ENCODE measurements around the gene LRRC59.
"Not testable (repeated sequence)": the region's sequence is repeated elsewhere in the genome, so short reads cannot be mapped to it uniquely, and the experiment has no call there.

Gene LRRC59

DNA sequence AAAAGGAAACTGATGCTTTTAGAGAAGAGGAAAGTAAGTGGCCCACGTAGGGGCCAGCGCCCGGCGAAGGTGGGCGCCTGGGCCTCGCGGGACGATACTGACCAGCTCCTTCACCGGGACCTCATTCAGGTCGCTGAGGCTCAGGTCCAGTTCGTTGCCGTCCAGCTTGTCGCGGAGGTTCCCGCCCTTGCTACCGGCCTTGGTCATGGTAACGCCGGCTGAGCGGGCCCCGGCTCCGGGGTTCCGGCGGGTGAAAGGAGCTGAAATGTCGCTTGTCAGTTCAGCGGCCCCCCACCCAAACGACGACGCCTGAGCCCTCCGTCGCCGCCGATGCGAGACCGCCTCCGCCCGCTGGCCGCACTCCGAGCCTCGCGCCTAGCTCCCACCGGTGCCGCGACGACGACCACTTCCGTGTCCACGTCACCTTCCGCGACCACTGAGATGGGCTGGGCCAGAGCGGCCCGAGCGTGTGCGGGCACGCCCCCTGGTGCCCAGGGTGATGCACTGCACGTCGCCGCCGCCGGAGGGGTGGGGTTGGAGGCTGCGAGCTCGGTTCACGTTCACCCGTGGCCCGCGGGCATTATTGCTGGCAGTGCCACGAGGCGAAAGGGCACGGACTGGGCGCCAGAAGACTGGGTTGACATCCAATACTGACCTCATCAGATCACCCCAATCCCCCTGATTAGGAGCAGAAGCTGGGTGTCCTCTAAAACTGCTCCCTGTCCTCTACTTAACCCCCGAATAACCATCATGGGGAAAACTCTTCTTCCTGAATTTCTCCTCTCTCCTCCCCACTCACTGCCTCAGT lies at the start of gene LRRC59:
LRRC59 (minus strand) TSS at position 413 of the 808 bp plus-strand sequence; CDS start at position 207, 206 bp downstream.
- DNase-seq = peak; percentile 91

GRCh38 chr17:50445730-50446325 lies 48.5 kb upstream of the LRRC59 start:
- DNase-seq = no peak

GRCh38 chr17:50444841-50445715 lies 47.8 kb upstream of the LRRC59 start:
- no peak for DNase-seq

DNA sequence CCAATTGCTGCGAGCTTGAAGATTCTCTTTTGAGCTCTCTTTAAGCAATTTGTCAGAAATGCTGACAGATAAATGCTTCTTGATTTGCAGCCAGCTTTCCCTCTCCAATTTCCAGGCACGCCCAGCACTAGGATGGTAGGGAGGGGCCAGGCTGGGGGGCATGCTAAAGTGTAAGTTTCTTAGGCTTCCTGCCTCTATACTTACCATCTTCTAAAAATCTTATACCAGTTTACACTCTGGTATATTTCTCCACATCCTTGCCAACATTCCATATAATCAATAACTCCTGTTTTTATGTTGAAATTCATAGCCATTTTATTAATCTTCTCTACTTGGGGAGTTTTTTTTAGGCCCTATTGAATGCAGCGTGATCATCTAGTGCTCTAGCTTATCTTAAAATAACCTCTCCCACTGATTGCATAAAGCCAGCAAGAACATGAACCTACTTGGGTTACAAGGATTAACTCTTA lies 46.2 kb upstream of the LRRC59 start:
- DNase-seq = no peak

DNA sequence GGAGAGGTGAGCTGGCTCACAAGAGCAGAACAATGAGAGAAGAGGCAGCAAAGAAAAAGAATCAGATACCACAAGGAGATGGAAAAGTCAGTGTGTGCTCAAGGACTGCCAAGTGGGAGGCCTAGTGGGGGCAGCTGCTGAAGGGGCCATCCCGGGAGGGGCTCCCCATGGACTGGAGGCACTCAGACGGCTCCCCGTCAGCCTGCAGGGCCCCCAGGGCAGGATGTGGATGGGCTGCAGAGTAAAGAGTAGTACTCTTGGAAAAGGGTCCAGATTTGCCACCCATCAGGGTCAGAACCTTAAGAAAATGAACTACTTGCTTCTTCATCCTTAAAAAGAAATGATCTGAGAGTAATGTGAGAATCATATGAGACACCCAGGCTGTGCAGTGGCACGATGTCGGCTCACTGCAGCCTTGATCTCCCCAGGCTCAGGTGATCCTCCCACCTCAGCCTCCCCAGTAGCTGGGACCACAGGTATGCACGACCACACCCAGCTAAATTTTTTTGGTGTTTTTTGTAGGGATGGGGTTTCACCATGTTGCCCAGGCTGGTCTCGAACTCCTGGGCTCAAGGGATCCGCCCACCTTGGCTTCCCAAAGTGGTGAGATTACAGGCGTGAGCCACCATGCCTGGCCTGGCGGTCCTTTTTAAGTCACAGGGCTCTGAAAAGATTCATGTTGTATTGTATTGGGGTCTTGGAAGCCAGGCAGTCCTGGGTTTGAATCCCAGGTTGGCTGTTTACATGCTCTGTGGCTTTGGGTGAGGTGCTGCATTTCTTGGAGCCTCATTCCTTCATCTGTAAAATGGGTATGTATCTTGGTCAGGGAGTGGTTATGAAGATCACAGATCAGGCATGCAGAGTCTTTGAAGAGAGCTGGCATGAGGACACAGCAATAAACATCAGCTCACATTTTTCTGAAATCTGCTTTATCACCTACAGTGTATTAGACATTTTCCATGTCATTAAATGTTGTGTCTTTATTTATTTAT lies 43.8 kb upstream of the LRRC59 start:
- no peak for DNase-seq

DNA sequence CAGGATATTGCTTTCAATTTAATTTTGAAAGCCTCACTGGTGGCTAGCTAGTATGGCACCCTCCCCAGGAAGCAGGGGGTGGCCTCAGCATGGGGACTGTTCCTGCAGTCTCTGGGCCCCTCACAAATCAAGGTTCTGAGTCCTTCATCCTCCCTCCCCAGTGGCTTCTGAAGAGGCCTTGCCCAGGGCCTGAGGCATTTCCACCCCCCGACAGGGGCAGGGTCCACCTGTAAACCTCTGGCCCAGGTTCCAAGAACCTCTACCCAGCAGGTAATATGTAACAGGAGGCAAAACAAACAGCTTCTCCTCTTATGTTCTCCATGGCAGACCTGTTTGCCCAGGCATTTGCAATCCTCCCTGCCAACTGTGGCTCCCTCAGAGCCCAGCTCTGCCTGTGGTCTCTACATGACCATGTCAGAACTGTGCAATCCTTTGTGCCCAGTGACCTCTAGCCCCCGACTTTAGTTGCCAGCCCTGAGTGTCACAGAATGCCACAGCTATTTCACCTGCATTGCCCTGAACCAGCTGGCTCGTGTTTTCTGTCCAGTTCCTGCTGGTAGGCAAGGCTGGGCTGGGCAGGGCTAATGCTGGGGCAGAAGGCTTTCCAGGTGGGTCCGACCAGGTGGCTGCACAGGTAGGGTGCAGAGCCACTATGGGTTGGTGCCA lies 43.0 kb upstream of the LRRC59 start:
- DNase-seq = no peak

- no peak for DNase-seq
Observed at GRCh38 chr17:50439008-50439407, 41.7 kb upstream of the LRRC59 start.

GRCh38 chr17:50437409-50437808 lies 40.1 kb upstream of the LRRC59 start:
- DNase-seq = no peak

- no peak for DNase-seq
Observed at GRCh38 chr17:50432125-50432762, 34.9 kb upstream of the LRRC59 start.

- no peak for DNase-seq
Observed at GRCh38 chr17:50430821-50431618, 33.7 kb upstream of the LRRC59 start.

GRCh38 chr17:50429793-50430192 lies 32.5 kb upstream of the LRRC59 start:
- no peak for DNase-seq

- DNase-seq = no peak
Observed at GRCh38 chr17:50428831-50429424, 31.6 kb upstream of the LRRC59 start.

GRCh38 chr17:50428126-50428525 lies 30.8 kb upstream of the LRRC59 start:
- DNase-seq = not testable (repeated sequence)

- DNase-seq = peak; percentile 17
Observed at GRCh38 chr17:50426814-50427787, 29.8 kb upstream of the LRRC59 start.

DNA sequence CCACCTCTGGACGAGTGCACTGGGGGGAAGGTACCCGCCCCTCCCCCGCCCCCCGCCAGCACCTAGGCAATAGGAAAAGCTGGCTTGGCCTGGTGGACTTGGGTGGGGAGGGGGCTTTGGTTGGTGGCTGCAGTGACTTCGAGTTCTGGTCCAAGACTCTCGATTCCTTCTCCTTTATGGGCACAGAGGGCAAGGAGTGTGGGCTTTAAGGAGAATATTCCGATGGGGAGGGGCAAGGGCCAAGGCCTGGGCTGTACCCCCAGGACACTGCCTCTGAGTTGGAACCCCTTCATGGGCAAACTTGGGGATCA lies 29.1 kb upstream of the LRRC59 start:
- no peak for DNase-seq

GRCh38 chr17:50425682-50426471 lies 28.6 kb upstream of the LRRC59 start, which contains the start of gene ACSF2:
Gene ACSF2 (plus strand): TSS chr17:50426218. CDS start chr17:50426262, 44 bp downstream.
- peak; percentile 70 for DNase-seq

DNA sequence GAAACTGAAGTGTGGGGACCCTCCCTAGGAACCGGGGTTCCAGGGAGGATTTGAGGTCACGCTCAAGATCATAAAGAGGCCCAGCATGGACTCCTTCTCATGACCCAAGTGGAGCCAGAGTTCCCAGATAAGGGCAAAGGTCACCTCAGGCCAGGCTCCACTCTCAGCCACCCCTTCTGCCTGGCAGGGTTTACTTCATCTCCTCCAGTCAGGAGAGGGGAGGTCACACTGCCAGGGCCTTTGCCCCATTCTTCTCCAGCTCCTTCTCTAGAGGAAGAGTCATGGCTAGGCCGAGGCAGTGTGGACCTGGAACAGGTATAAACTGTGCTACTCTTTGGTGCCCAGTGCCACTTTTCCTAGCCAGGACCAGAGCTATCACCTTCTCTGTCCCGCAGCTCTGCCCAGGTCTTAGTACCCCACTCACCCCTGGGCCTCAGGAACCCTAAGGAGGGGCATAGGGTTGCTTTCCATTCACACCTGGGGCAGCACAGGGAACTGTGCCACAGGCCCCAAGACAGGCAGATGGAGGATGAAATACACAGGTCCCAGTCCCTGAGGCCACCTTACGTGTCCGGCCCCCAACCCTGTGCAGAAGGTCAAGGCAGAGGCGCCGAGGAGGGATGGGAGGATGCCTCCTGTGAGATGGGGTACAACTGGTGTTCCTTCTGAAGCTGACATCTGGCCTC lies 27.8 kb upstream of the LRRC59 start:
- DNase-seq = no peak

Data from activated naive CD4-positive, alpha-beta T cell treated with anti-CD3 and anti-CD28 coated beads, Interleukin-2, amount 50 U/mL, for 16 hours (primary cell).